Kidney epithelial cell (primary cell): ENCODE results near the gene RFTN2. TPM values are rescaled to one million over a fixed set of nuclear protein-coding genes. Genes with fewer than 3 reads are reported as not detected.

Source experiments
- DNase-seq: peaks from one replicate; pipeline ENCODE4 v3.0.0-alpha.2; 2010; ENCODE audit warnings: low read depth
- H3K27me3 ChIP-seq: 2 replicates; pipeline ENCODE4 v1.6.0; 2011; ENCODE audit warnings: low read length; ENCODE audit not compliant: control insufficient read depth, insufficient read depth
- H3K36me3 ChIP-seq: 2 replicates; pipeline ENCODE4 v1.5.1; 2011; ENCODE audit warnings: low read length; ENCODE audit not compliant: control insufficient read depth, insufficient read depth
- H3K4me3 ChIP-seq: 2 replicates; pipeline ENCODE4 v1.5.1; 2011; ENCODE audit warnings: low read depth, mild to moderate bottlenecking, control low read depth, low read length
- CTCF ChIP-seq: IDR thresholded peaks from 2 replicates; pipeline ENCODE4 v1.5.1; 2011; ENCODE audit warnings: mild to moderate bottlenecking, moderate library complexity, low read length, control low read depth, inconsistent platforms; ENCODE audit not compliant: insufficient read depth, poor library complexity, severe bottlenecking
- total RNA-seq: library from RNA; depleted of rRNA; stranded (reverse); fragments of >200 nt; gene quantifications from 2 replicates; pipeline ENCODE4 v1.2.3, GENCODE V29; 2015

The RFTN2 gene
- total RNA-seq, 1 donor from 2014 or later: under 0.01 TPM

- DNase-seq: no peak
- no peak overlapping the region for H3K4me3 ChIP-seq
- no peaks in the 10 kb centered on the region for H3K36me3 ChIP-seq
- no peak for TF ChIP-seq CTCF
- H3K27me3 ChIP-seq: no peaks in the 10 kb centered on the region
Observed at GRCh38 chr2:197538412-197538811, 137.0 kb downstream of the RFTN2 start.

Other genes starting within 250 kb of the RFTN2 start
- gene SF3B1, start 240.6 kb downstream of the RFTN2 start, total RNA-seq: 141 and 148 TPM in 2 replicates
- gene COQ10B, start 222.0 kb downstream of the RFTN2 start, total RNA-seq: 24.2 and 26.4 TPM in 2 replicates
- gene HSPD1, start 175.7 kb downstream of the RFTN2 start, total RNA-seq: 204 and 237 TPM in 2 replicates
- 91.7 and 96.5 TPM in 2 replicates for gene HSPE1, start 175.2 kb downstream of the RFTN2 start, total RNA-seq
- gene MOB4, start 159.5 kb downstream of the RFTN2 start, total RNA-seq: 37.1 and 55.4 TPM in 2 replicates
- 11.9 and 14.0 TPM in 2 replicates for gene MARS2, start 29.8 kb upstream of the RFTN2 start, total RNA-seq
- not detected in 2 replicates for gene BOLL, start 109.7 kb upstream of the RFTN2 start, total RNA-seq
- 0.08 and 0.14 TPM in 2 replicates for gene PLCL1, start 129.0 kb upstream of the RFTN2 start, total RNA-seq